Cardiac muscle cell (in vitro differentiated cells and primary cell): ENCODE results near the gene MBD2. TPM values are rescaled to one million over a fixed set of nuclear protein-coding genes. Genes with fewer than 3 reads are reported as not detected.
"Not testable (repeated sequence)": the region's sequence is repeated elsewhere in the genome, so short reads cannot be mapped to it uniquely, and the experiment has no call there.

Source experiments
- DNase-seq, 2 donors: peaks; one replicate each; pipeline versions ENCODE4 v3.0.0 to v3.0.0-alpha.2; 2010 to 2017; ENCODE audit warnings: low read depth in 1 of 2, low spot score in 1 of 2
- H3K27ac ChIP-seq: fragments of 200-600 bp; sonication (generic); 2 replicates; pipeline ENCODE4 v1.5.1; 2016
- H3K27me3 ChIP-seq: fragments of 200-600 bp; sonication (generic); 2 replicates; pipeline ENCODE4 v1.6.0; 2016; ENCODE audit warnings: control low read depth
- H3K36me3 ChIP-seq: fragments of 200-600 bp; sonication (generic); 2 replicates; pipeline ENCODE4 v1.5.1; 2016; ENCODE audit warnings: control low read depth
- H3K4me1 ChIP-seq: fragments of 200-600 bp; sonication (generic); 2 replicates; pipeline ENCODE4 v1.8.1; 2017; ENCODE audit warnings: low read depth, mild to moderate bottlenecking, mixed run types
- H3K4me3 ChIP-seq: fragments of 200-600 bp; sonication (generic); 2 replicates; pipeline ENCODE4 v1.5.1; 2016; ENCODE audit warnings: mild to moderate bottlenecking
- H3K9me3 ChIP-seq: fragments of 200-600 bp; sonication (generic); 2 replicates; pipeline ENCODE4 v1.5.1; 2017; ENCODE audit warnings: low read depth, mild to moderate bottlenecking, control low read depth
- CTCF ChIP-seq: IDR thresholded peaks from 2 replicates; pipeline ENCODE4 v1.5.1; 2012; ENCODE audit warnings: low read depth, mild to moderate bottlenecking, low read length
- polyA plus RNA-seq: library from polyadenylated mRNA; unstranded; fragments of >200 nt; fragmentation: Nextera tagmentation; extraction: Ambion mirVana; gene quantifications from 2 replicates; pipeline ENCODE4 v1.2.1, GENCODE V29; 2016
- total RNA-seq: library from RNA; depleted of rRNA; stranded (reverse); fragments of >200 nt; gene quantifications from 2 replicates; pipeline ENCODE4 v1.2.3, GENCODE V29; 2016

Gene MBD2
- total and polyA plus RNA-seq, 2 experiments from 2014 or later: 27.5 to 40.0 TPM

GRCh38 chr18:54261894-54262293 lies 37.4 kb upstream of the MBD2 start:
- H3K4me1 ChIP-seq: no peaks in the 10 kb centered on the region
- TF ChIP-seq CTCF: no peak
- no peaks in the 10 kb centered on the region for H3K36me3 ChIP-seq
- no peak overlapping the region for H3K27ac ChIP-seq
- DNase-seq: peak in 1 of 2 donors; percentile 54
- H3K4me3 ChIP-seq: no peak overlapping the region
- H3K27me3 ChIP-seq: no peaks in the 10 kb centered on the region
- no peaks in the 10 kb centered on the region for H3K9me3 ChIP-seq

GRCh38 chr18:54260396-54261072 lies 36.1 kb upstream of the MBD2 start:
- DNase-seq: peak in 1 of 2 donors; percentile 82
- Histone ChIP-seq H3K27me3 (no peaks in the 10 kb centered on the region), H3K4me1 (no peaks in the 10 kb centered on the region), H3K36me3 (no peaks in the 10 kb centered on the region), H3K27ac (no peak overlapping the region), H3K4me3 (no peak overlapping the region), H3K9me3 (no peaks in the 10 kb centered on the region)
- no peak for TF ChIP-seq CTCF

- H3K36me3 ChIP-seq, H3K9me3 ChIP-seq, H3K4me1 ChIP-seq, H3K4me3 ChIP-seq, H3K27me3 ChIP-seq, H3K27ac ChIP-seq: not testable (repeated sequence)
- peak in 1 of 2 donors; percentile 76 for DNase-seq
Measured at GRCh38 chr18:54257818-54258217, 33.3 kb upstream of the MBD2 start.

GRCh38 chr18:54257015-54257414 lies 32.5 kb upstream of the MBD2 start:
- Histone ChIP-seq H3K36me3 (no peaks in the 10 kb centered on the region), H3K9me3 (no peaks in the 10 kb centered on the region), H3K27ac (no peak overlapping the region), H3K27me3 (no peaks in the 10 kb centered on the region), H3K4me3 (no peak overlapping the region), H3K4me1 (peaks cover 7% of the 10 kb centered on the region)
- DNase-seq: peak in 1 of 2 donors; percentile 74
- TF ChIP-seq CTCF: no peak

GRCh38 chr18:54255141-54255540 lies 30.7 kb upstream of the MBD2 start:
- no peak for TF ChIP-seq CTCF
- Histone ChIP-seq H3K9me3 (no peaks in the 10 kb centered on the region), H3K27ac (no peak overlapping the region), H3K4me1 (peaks cover 7% of the 10 kb centered on the region), H3K27me3 (no peaks in the 10 kb centered on the region), H3K36me3 (no peaks in the 10 kb centered on the region), H3K4me3 (no peak overlapping the region)
- DNase-seq: no peak

GRCh38 chr18:54254265-54254758 lies 29.8 kb upstream of the MBD2 start:
- no peak for TF ChIP-seq CTCF
- Histone ChIP-seq H3K9me3 (no peaks in the 10 kb centered on the region), H3K4me1 (peaks cover 7% of the 10 kb centered on the region), H3K27ac (no peak overlapping the region), H3K4me3 (no peak overlapping the region), H3K36me3 (no peaks in the 10 kb centered on the region), H3K27me3 (no peaks in the 10 kb centered on the region)
- peak in 1 of 2 donors; percentile 58 for DNase-seq
